ENCODE results near the gene UNC93B1. TPM values are rescaled to one million over a fixed set of nuclear protein-coding genes. Genes with fewer than 3 reads are reported as not detected.

Gene UNC93B1
- total and polyA plus RNA-seq, 2 of the 13 experiments (the other 11 are each of a cell fraction or from before 2014, with no cell fraction given): 8.8 to 18.9 TPM

DNA sequence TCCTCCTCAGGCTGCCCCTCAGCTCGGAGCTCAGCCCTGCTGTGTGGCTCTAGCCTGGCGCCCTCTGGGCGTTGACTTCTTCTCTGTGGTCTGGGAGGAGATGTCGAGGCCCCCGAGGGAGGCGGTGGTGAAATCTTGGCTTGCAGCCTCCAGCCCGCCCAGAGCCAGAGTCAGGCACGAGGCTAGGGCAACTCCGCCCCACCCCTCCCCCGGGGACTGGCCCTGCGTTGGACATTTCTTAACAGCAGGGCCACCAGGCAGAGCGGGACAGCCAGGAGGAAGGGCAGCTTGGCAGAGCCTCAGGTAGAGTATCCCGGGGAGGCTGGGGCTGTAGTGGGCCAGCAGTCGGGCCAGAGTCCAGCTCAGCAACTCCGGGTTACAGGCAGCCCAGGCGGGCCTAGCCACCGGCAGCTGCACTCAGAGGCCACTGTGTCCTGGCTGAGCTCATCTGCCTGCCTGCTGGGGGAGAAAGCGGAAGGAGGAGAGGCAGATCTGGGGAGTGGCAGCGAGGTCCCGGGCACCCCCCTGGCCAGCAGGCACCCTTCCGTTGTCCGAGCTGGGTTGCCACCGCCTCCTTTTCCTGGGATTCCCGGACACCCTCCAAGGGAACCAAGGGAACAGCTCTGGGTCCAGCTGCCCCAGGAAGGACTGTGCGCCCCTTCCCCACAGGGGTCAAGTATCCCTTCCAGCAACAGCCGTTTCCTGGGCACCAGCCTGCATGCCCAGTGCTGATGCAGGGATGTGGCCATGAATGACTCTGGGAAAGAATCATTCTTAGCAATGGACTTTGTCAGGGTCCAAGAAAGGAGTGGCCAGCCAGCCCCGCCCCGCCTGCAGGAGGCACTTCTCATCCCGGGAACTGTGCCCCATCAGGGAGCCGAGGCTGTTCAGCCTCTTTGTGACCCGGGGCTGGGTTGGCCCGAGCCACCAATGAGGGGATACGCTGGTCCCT, 6.5 kb upstream of the UNC93B1 start, which contains the start of gene ALDH3B1 (continued):
- TF ChIP-seq ZNF766 (CRISPR knock-in tag; IDR thresholded peaks at IDR 0.05; ENCODE audit: borderline replicate concordance) (peak; percentile 22; the same call in 1 of the 2 replicates), ZNF468 (CRISPR knock-in tag; IDR thresholded peaks at IDR 0.05) (peak; percentile 87; the same call in 1 of the 2 replicates), THRA (CRISPR knock-in tag; IDR thresholded peaks at IDR 0.05; ENCODE audit: borderline replicate concordance) (peak; percentile 58; the same call in 1 of the 2 replicates), KLF12 (CRISPR knock-in tag; IDR thresholded peaks at IDR 0.05; ENCODE audit: borderline replicate concordance) (peak; percentile 45; the same call in 1 of the 2 replicates), YEATS4 (CRISPR knock-in tag; IDR thresholded peaks at IDR 0.05; ENCODE audit: borderline replicate concordance) (peak; percentile 63; the same call in 1 of the 2 replicates), MYPOP (CRISPR knock-in tag; IDR thresholded peaks at IDR 0.05) (0 out of 2 replicates have a peak, but pooled peaks have one; percentile 64), ZBTB4 (CRISPR knock-in tag; IDR thresholded peaks at IDR 0.05; ENCODE audit: borderline replicate concordance) (peak; percentile 17; the same call in 1 of the 2 replicates), GFI1 (CRISPR knock-in tag; IDR thresholded peaks at IDR 0.05; ENCODE audit: borderline replicate concordance) (peak; percentile 53; the same call in 1 of the 2 replicates), TEAD3 (CRISPR knock-in tag; optimal IDR thresholded peaks at IDR 0.05; ENCODE audit: borderline replicate concordance) (peak; percentile 24), ZNF704 (CRISPR knock-in tag; IDR thresholded peaks at IDR 0.05; ENCODE audit: borderline replicate concordance) (no peak), PRMT3 (CRISPR knock-in tag; IDR thresholded peaks at IDR 0.05; ENCODE audit: borderline replicate concordance, low read depth) (0 out of 2 replicates have a peak, but pooled peaks have one; percentile 58), DMAP1 (CRISPR knock-in tag; IDR thresholded peaks at IDR 0.05) (peak; percentile 70; the same call in 1 of the 2 replicates), ZGPAT (CRISPR knock-in tag; IDR thresholded peaks at IDR 0.05) (peak; percentile 45)
- TF ChIP-seq, protein P1, sequence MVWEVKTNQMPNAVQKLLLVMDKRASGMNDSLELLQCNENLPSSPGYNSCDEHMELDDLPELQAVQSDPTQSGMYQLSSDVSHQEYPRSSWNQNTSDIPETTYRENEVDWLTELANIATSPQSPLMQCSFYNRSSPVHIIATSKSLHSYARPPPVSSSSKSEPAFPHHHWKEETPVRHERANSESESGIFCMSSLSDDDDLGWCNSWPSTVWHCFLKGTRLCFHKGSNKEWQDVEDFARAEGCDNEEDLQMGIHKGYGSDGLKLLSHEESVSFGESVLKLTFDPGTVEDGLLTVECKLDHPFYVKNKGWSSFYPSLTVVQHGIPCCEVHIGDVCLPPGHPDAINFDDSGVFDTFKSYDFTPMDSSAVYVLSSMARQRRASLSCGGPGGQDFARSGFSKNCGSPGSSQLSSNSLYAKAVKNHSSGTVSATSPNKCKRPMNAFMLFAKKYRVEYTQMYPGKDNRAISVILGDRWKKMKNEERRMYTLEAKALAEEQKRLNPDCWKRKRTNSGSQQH (CRISPR knock-in tag; IDR thresholded peaks at IDR 0.05; ENCODE audit: low read depth): no peak
- TF ChIP-seq, protein P2, sequence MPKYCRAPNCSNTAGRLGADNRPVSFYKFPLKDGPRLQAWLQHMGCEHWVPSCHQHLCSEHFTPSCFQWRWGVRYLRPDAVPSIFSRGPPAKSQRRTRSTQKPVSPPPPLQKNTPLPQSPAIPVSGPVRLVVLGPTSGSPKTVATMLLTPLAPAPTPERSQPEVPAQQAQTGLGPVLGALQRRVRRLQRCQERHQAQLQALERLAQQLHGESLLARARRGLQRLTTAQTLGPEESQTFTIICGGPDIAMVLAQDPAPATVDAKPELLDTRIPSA (CRISPR knock-in tag; IDR thresholded peaks at IDR 0.05; ENCODE audit: borderline replicate concordance): 0 out of 2 replicates have a peak, but pooled peaks have one; percentile 33
